Measurements from ENCODE around the gene GPHN.
"Not testable (repeated sequence)": the region's sequence is repeated elsewhere in the genome, so short reads cannot be mapped to it uniquely, and the experiment has no call there.

GPHN gene

DNA sequence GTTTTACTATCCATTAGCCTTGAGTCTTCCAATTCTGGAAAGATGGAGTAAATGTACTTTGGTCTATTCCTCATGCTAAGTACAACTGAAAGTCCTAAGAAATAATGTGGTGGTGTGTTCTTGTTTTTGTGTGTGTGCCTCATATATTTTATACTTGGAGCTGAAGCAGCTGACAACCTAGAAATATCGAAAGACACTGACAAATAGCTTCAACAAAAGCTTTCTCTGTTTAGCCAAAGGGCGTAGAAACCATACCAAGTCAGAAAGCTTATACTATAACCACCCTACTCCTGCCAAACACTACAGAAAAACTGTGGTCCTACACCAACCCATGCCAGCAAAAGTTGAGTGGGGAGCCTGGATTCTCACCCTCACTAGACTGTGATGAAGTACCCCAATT is 188.4 kb downstream of the GPHN start:
- DNase-seq = no peak

- no peak for DNase-seq
Observed at GRCh38 chr14:66698503-66698902, 190.6 kb downstream of the GPHN start.

GRCh38 chr14:66701813-66702212 is 193.9 kb downstream of the GPHN start:
- DNase-seq = no peak

DNA sequence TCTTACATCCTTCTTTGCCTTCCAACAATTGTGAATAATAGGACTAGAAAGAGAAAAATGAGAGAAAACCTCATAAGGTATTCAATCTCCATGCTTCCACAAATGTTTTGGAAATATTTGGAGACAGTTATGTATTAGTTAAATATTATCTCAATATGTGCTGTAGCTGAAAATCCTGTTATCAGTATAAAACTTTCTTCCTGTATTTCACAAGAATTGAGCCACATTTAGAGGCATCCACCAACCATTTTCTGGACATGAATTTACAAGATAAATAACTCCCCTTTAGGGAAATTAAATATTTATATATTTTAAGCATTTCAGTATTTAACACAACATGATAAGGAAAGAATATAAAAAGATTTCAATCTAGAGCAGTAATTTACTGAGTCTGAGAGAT is 200.3 kb downstream of the GPHN start:
- DNase-seq = no peak

- DNase-seq = no peak
Observed at GRCh38 chr14:66709291-66709690, 201.3 kb downstream of the GPHN start.

- DNase-seq = not testable (repeated sequence)
Observed at GRCh38 chr14:66714291-66714690, 206.3 kb downstream of the GPHN start.

- DNase-seq = not testable (repeated sequence)
Observed at GRCh38 chr14:66715313-66715712, 207.4 kb downstream of the GPHN start.

DNA sequence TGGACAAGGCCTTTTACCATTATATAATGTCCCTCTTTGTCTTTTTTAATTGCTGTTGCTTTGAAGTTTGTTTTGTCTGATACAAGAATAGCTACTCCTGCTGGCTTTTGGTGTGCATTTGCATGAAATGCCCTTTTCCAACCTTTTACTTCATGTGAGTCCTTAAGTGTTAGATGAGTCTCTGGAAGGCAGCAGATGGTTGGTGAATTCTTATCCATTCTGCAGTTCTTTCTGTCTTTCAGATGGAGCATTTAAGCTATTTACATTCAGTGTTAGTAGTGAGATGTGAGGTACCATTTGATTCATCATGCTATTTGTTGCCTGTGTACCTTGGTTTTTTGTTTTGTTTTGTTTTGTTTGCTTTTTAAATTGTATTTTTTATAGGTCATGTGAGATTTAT is 208.3 kb downstream of the GPHN start:
- DNase-seq = no peak

- no peak for DNase-seq
Observed at GRCh38 chr14:66717561-66718140, 209.7 kb downstream of the GPHN start.

- no peak for DNase-seq
Observed at GRCh38 chr14:66724996-66725395, 217.0 kb downstream of the GPHN start.

- not testable (repeated sequence) for DNase-seq
Observed at GRCh38 chr14:66731298-66731697, 223.4 kb downstream of the GPHN start.

- no peak for DNase-seq
Observed at GRCh38 chr14:66735853-66736252, 227.9 kb downstream of the GPHN start.

DNA sequence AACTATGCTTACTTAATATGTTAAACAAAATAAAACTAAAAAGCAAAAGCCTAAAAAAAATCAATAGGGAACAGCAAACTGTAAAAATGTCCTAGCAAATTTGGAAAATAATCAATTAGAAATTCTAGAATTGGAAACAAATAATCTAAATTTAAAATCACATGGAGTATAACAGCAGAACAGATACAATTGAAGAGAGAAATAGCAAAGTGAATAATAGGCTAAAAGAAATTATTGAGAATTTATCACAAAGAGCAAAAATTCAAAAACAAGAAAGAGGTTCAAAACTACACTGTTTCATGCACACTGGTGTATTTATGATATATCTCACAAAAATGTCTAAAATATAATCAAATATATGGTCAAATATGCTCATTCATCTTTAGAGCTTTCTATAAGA is 231.9 kb downstream of the GPHN start:
- DNase-seq = no peak

DNA sequence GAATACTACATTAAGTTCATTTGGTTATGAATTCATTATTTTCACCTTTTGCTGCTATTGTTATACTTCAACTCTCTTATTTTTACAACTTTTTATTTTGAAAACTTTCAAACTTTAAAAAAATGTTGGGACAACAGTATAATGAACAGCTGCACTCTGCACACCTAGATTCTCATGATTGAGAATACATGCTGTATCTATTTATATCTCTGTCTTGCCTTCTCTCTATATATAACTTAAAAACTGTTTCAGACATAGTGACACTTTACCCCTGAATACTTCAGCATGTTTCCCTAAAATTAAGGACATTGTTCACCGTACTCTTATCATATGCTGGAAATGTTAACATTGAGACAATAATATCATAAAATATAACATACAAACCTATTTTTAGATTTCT is 237.1 kb downstream of the GPHN start:
- DNase-seq = no peak

- DNase-seq = peak; percentile 19 to 29
Observed at GRCh38 chr14:66746316-66747006, 238.5 kb downstream of the GPHN start.

DNA sequence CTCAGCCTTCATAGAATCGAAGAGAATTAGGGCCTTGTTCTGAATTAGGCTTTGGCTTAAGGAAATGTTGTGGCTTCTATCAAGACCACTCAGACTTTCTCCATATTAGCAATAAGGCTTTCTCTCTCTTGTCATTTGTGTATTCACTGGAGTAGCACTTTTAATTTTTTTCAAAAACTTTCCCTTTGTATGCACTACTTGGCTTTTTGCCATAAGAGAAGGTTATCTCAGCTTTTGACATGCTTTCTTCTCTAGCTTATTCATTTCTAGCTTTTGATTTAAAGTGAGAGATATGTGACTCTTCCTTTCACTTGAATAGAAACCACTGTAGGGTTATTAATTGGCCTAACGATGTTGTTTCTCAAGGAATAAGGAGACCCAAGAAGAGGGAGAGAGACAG is 244.2 kb downstream of the GPHN start:
- DNase-seq = no peak

- no peak for DNase-seq
Observed at GRCh38 chr14:66758031-66758613, 250.2 kb downstream of the GPHN start.

DNA sequence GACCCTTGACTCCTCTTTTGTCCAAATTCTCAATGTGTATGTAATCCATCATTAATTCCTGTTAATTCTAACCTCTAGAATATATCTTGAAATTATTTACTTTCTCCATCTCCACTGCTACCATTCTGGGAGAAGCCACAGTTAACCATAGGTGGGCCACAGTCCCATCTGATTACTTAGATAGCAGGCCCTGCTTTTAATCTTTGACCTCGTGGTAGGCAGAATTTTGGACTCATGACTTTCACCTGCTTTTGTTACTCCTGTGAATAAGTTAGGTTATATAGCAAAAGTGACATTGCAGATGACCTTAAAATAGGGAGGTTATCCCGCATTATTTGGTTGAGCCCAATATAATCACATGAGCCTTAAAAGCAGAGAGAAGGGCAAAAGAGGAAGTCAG is 264.2 kb downstream of the GPHN start:
- no peak for DNase-seq

GRCh38 chr14:66782853-66783252 is 274.9 kb downstream of the GPHN start:
- DNase-seq = no peak

GRCh38 chr14:66790101-66790500 is 282.2 kb downstream of the GPHN start:
- no peak for DNase-seq

DNA sequence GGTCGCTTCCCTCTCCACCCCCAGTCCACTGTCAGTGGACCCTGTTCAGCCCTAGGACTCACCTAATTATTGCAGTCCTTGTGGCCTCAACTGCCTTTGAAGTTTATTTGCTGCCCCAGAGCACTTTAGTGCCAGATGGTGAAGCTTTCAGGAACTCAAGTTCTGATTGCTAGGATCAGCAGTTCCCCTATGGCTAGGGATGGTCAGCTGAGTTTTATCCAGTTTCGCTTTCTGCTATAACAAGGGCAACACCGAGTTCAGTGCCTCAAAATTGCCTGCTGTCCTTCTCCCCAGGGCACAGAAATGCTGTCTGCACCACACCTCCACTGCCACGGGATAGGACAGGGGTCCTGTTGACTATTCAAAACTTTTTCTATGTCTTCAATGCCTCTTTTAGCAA is 295.0 kb downstream of the GPHN start:
- no peak for DNase-seq

DNA sequence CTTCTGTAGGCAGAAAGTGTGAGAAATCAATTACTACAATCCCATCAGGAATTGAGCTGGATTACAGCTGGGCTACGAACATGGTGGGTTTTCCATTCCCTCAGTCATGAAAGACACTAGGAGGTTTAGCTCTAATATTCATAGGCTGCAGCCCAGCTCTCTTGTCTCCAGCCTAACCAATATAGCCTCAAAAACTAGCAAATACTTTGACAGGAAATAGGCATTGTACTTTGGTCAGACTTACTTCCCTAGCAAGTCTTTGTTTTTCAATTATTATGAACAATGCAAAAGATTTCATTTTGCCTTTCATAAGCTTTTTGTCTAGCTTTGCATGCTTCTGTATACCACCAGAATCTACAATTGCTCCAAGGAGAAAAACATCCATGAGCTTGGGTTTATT is 296.2 kb downstream of the GPHN start:
- no peak for DNase-seq

DNA sequence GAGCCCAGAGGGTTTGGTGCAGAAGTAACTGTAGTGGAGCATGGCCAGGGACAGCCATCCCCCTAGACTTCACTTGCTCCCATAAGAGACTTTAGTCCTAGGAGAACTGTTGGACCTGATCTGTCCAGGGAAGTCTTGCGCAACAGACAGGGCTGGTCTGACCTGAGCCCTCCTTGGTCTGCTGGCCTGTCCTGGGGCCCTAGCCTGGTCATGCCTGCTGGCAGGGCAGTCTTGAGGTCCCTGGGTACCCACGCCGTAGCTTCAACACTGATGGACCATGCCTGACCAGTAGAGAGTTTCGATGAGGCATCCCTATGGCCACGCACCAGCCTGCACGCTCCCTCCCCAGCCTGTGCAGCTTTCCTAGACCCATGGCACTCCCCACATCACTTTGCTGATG is 305.7 kb downstream of the GPHN start:
- no peak for DNase-seq

GRCh38 chr14:66815687-66816086 is 307.7 kb downstream of the GPHN start:
- DNase-seq = no peak

DNA sequence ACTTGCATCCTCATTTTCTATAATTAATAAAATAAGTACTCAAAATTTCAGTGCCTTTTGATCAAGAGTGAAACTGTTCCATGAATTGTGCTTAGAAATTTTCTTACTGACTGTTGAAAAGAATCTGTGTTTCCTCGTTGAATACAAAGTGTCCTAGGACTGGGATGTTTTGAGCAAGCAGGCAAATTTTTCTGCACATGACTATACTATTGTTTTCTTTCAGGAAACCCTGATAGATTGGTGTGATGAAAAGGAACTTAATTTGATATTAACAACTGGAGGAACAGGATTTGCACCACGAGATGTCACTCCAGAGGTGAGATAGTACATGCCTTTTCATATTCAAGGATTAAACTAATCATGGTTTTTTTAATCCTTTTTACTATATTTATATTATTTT is 316.3 kb downstream of the GPHN start:
- no peak for DNase-seq

Data from SHP77 (cell line).